GM06990 (cell line): ENCODE data around the gene FAT1.

Source experiments
- DNase-seq: peaks from one replicate; pipeline ENCODE4 v3.0.0-alpha.2; 2011; ENCODE audit not compliant: insufficient read length; ENCODE audit errors: extremely low read depth
- H3K27me3 ChIP-seq: replicated peaks from 2 replicates; pipeline ENCODE4 v1.6.0; 2011; ENCODE audit warnings: low read length; ENCODE audit not compliant: control insufficient read depth, insufficient read depth
- H3K36me3 ChIP-seq: 2 replicates; pipeline ENCODE4 v1.5.1; 2011; ENCODE audit warnings: low read length; ENCODE audit not compliant: control insufficient read depth, insufficient read depth
- H3K4me3 ChIP-seq: replicated peaks from 2 replicates; pipeline ENCODE4 v1.5.1; 2011; ENCODE audit warnings: low read depth, mild to moderate bottlenecking, control low read depth, low read length
- TF ChIP-seq, protein P1 (sequence below): IDR thresholded peaks from 2 replicates; pipeline ENCODE4 v1.5.1; 2011; ENCODE audit warnings: low read length, control low read depth, mild to moderate bottlenecking, inconsistent platforms; ENCODE audit not compliant: insufficient read depth, poor library complexity, severe bottlenecking

Gene FAT1, protein sequence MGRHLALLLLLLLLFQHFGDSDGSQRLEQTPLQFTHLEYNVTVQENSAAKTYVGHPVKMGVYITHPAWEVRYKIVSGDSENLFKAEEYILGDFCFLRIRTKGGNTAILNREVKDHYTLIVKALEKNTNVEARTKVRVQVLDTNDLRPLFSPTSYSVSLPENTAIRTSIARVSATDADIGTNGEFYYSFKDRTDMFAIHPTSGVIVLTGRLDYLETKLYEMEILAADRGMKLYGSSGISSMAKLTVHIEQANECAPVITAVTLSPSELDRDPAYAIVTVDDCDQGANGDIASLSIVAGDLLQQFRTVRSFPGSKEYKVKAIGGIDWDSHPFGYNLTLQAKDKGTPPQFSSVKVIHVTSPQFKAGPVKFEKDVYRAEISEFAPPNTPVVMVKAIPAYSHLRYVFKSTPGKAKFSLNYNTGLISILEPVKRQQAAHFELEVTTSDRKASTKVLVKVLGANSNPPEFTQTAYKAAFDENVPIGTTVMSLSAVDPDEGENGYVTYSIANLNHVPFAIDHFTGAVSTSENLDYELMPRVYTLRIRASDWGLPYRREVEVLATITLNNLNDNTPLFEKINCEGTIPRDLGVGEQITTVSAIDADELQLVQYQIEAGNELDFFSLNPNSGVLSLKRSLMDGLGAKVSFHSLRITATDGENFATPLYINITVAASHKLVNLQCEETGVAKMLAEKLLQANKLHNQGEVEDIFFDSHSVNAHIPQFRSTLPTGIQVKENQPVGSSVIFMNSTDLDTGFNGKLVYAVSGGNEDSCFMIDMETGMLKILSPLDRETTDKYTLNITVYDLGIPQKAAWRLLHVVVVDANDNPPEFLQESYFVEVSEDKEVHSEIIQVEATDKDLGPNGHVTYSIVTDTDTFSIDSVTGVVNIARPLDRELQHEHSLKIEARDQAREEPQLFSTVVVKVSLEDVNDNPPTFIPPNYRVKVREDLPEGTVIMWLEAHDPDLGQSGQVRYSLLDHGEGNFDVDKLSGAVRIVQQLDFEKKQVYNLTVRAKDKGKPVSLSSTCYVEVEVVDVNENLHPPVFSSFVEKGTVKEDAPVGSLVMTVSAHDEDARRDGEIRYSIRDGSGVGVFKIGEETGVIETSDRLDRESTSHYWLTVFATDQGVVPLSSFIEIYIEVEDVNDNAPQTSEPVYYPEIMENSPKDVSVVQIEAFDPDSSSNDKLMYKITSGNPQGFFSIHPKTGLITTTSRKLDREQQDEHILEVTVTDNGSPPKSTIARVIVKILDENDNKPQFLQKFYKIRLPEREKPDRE (N-terminal part only)

DNA sequence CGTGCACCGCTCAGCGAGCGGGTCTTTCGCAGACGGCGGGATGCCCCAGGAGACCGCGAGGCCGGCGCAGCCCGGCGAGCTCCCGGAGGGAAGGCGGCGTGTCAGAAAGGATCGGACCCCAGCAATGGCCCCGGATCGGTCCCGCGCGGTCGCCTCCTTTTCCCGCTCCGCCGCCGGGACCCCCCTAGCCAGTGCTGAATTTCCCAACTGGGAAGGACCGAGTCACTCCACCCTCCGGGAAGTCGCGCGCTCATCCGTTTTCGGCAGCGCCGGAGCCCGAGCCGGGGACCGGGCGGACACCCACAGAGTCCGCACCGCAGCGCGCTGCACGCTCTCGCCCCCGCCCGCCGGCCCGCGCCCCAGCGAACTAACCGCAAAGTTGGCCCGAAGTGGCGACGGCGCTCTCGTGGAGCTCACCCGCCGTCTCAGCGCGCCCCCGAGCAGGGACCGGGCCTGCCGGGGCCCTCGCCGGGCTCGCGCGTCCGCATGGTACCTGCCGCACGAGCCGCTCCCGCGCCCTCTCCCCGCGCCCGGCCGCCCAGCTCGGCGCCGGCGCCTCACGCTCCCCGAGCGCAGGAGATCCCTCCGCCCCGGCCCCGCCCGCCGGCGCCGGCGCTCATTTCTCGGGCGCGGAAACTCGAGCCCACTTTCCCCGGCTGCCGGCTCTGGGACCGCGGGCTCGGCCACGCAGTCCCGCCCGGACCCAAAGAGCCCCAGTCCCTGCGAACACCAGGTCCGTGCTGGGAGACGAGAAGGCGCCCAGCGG is at the start of gene FAT1:
Gene FAT1, minus strand, starts transcription at position 565 of the 766 bp plus-strand sequence. CDS start 14,029 bp downstream, outside the sequence.
- DNase-seq, result no peak

DNA sequence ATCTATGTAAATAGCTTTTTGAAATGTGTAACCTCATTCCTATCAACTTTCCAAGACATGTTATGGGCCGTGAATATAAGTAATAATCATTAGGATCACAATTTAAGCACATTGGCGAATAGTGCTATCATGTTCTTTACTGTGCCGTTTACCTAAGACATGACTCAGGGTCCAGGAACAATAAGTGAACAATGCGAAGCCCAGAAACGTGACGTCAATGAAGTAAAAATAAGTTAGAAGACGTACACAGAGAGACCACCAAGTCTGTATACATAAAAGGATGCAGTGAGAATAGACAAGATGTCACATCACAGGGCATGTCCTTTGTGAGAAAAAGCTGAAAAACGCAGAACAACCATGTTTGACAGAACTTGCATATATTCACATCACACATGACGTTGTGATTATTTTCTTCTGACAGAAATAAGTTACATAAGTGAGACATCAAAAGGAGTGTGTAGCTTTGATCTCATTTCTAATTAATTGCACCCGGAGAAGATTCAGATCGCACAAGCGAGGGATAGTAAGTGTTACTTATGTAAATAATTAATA is 49.4 kb upstream of the FAT1 start:
- TF ChIP-seq, protein P1, sequence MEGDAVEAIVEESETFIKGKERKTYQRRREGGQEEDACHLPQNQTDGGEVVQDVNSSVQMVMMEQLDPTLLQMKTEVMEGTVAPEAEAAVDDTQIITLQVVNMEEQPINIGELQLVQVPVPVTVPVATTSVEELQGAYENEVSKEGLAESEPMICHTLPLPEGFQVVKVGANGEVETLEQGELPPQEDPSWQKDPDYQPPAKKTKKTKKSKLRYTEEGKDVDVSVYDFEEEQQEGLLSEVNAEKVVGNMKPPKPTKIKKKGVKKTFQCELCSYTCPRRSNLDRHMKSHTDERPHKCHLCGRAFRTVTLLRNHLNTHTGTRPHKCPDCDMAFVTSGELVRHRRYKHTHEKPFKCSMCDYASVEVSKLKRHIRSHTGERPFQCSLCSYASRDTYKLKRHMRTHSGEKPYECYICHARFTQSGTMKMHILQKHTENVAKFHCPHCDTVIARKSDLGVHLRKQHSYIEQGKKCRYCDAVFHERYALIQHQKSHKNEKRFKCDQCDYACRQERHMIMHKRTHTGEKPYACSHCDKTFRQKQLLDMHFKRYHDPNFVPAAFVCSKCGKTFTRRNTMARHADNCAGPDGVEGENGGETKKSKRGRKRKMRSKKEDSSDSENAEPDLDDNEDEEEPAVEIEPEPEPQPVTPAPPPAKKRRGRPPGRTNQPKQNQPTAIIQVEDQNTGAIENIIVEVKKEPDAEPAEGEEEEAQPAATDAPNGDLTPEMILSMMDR, result no peak
- Histone ChIP-seq H3K4me3 (no peak overlapping the region), H3K27me3 (no peaks in the 10 kb centered on the region), H3K36me3 (no peaks in the 10 kb centered on the region)
- DNase-seq, result no peak

More for the DNA sequence above, at the start of gene FAT1:
- H3K4me3 ChIP-seq, result no peak within 1 kb of the TSS
- H3K27me3 ChIP-seq, result no peaks in the 10 kb centered on the region
- no peaks in the 10 kb centered on the region for H3K36me3 ChIP-seq
- TF ChIP-seq, protein P1, result no peak

DNA sequence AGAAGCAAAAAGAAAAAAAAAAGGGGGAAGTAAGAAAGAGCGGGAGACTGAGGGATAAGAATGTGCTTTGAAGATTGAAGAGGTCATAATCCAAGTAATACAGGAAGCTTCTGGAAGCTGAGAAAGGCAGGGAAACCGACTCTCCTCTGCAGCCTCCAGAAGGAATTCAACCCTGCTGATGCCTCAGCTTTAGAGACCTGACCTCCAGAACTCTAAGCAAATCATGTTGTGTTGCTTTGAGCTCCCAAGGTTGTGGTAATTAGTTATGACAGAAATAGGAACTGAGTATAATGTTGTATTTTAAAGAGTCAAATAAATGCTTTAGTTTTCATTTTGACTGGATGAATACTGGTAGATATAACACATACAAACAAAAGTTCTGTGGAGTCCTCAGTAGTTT is 48.0 kb upstream of the FAT1 start:
- DNase-seq, result no peak
- Histone ChIP-seq H3K36me3 (no peaks in the 10 kb centered on the region), H3K4me3 (no peak overlapping the region), H3K27me3 (no peaks in the 10 kb centered on the region)
- TF ChIP-seq, protein P1, result no peak

DNA sequence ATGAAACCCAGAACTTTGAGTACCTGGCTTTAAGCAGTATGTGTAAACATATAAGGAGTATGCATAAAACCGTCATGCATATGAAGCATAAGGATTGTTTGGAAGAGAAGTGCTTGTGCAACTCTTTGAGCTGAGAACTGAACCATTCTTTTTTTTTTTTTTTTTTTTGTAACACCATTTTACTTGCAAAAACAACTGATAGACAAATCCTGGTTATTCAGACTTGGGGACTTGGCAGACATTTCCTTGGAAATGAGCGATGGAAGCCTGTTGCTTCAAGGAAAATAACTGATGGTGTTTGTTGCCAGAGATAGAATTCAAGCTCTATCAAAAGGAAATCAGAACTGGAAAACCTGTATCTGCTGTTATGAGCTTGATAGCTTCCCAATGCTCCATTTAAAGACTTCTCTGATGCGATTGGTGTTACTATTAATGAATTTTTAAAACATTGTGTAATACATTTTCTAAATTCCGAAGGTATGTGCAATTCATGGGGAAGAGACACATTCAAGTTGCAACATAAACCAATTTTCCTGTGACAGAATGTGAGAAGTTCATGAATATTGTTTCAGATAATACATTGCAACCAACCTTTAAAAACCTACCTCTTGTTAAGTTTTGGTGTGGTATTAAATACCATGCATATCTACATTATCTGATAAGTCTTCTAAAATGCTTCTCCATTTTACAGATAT is 47.0 kb upstream of the FAT1 start:
- TF ChIP-seq, protein P1, result no peak
- H3K4me3 ChIP-seq, result no peak overlapping the region
- no peaks in the 10 kb centered on the region for H3K36me3 ChIP-seq
- H3K27me3 ChIP-seq, result no peaks in the 10 kb centered on the region
- DNase-seq, result no peak
